ENCODE results near the gene ATXN7L1.

DNA sequence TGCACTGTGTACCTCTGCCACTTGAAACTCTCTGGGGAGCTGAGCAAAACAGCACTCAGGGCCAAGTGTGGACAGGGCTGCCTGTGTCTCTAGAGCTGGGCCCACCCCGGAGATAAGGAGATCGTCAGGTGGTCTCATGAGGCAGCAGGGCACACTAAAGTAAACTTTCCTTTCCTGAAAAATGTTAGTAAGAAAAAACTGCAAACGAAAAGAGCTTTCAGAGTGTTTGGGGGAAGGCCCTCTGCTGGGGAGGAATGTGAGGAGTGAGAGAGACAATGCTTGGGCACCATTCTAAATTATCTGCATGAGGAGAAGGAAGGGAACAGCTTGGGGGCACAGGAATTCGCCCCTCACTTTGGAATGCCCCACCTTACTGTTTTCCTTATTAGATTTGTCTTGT is 127.7 kb downstream of the ATXN7L1 start:
- TF ChIP-seq ZFP30 (CRISPR knock-in tag; IDR thresholded peaks at IDR 0.05), result no peak
- TF ChIP-seq, protein P1, sequence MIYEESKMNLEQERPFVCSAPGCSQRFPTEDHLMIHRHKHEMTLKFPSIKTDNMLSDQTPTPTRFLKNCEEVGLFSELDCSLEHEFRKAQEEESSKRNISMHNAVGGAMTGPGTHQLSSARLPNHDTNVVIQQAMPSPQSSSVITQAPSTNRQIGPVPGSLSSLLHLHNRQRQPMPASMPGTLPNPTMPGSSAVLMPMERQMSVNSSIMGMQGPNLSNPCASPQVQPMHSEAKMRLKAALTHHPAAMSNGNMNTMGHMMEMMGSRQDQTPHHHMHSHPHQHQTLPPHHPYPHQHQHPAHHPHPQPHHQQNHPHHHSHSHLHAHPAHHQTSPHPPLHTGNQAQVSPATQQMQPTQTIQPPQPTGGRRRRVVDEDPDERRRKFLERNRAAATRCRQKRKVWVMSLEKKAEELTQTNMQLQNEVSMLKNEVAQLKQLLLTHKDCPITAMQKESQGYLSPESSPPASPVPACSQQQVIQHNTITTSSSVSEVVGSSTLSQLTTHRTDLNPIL (CRISPR knock-in tag; IDR thresholded peaks at IDR 0.05; ENCODE audit: low read depth), result no peak
- TF ChIP-seq TOX (CRISPR knock-in tag; IDR thresholded peaks at IDR 0.05; ENCODE audit: borderline replicate concordance), result no peak
- TF ChIP-seq, protein P2, sequence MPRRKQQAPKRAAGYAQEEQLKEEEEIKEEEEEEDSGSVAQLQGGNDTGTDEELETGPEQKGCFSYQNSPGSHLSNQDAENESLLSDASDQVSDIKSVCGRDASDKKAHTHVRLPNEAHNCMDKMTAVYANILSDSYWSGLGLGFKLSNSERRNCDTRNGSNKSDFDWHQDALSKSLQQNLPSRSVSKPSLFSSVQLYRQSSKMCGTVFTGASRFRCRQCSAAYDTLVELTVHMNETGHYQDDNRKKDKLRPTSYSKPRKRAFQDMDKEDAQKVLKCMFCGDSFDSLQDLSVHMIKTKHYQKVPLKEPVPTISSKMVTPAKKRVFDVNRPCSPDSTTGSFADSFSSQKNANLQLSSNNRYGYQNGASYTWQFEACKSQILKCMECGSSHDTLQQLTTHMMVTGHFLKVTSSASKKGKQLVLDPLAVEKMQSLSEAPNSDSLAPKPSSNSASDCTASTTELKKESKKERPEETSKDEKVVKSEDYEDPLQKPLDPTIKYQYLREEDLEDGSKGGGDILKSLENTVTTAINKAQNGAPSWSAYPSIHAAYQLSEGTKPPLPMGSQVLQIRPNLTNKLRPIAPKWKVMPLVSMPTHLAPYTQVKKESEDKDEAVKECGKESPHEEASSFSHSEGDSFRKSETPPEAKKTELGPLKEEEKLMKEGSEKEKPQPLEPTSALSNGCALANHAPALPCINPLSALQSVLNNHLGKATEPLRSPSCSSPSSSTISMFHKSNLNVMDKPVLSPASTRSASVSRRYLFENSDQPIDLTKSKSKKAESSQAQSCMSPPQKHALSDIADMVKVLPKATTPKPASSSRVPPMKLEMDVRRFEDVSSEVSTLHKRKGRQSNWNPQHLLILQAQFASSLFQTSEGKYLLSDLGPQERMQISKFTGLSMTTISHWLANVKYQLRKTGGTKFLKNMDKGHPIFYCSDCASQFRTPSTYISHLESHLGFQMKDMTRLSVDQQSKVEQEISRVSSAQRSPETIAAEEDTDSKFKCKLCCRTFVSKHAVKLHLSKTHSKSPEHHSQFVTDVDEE (CRISPR knock-in tag; IDR thresholded peaks at IDR 0.05), result no peak
- no peak for TF ChIP-seq TCF4 (CRISPR knock-in tag; IDR thresholded peaks at IDR 0.05; ENCODE audit: borderline replicate concordance)
- TF ChIP-seq ZNF565 (CRISPR knock-in tag; conservative IDR thresholded peaks at IDR 0.05; ENCODE audit: low read depth), result no peak
- TF ChIP-seq GLIS3 (CRISPR knock-in tag; IDR thresholded peaks at IDR 0.05), result no peak
- TF ChIP-seq, protein P3, sequence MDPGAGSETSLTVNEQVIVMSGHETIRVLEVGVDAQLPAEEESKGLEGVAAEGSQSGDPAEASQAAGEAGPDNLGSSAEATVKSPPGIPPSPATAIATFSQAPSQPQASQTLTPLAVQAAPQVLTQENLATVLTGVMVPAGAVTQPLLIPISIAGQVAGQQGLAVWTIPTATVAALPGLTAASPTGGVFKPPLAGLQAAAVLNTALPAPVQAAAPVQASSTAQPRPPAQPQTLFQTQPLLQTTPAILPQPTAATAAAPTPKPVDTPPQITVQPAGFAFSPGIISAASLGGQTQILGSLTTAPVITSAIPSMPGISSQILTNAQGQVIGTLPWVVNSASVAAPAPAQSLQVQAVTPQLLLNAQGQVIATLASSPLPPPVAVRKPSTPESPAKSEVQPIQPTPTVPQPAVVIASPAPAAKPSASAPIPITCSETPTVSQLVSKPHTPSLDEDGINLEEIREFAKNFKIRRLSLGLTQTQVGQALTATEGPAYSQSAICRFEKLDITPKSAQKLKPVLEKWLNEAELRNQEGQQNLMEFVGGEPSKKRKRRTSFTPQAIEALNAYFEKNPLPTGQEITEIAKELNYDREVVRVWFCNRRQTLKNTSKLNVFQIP (CRISPR knock-in tag; IDR thresholded peaks at IDR 0.05; ENCODE audit: borderline replicate concordance, low read depth), result no peak
- TF ChIP-seq PPARA (CRISPR knock-in tag; IDR thresholded peaks at IDR 0.05; ENCODE audit: borderline replicate concordance), result no peak
- TF ChIP-seq ARNTL (CRISPR knock-in tag; IDR thresholded peaks at IDR 0.05; ENCODE audit: borderline replicate concordance, low read depth), result no peak
